Effector CD4-positive, alpha-beta T cell (primary cell): ENCODE measurements around the gene MTMR2.

Experiments
- DNase-seq: peaks from one replicate; pipeline ENCODE4 v3.0.0-alpha.2; 2020

MTMR2 gene

GRCh38 chr11:95917193-95918036, 6.5 kb downstream of the MTMR2 start:
- no peak for DNase-seq

- DNase-seq: no peak
These were observed 7.9 kb downstream of the MTMR2 start for GRCh38 chr11:95916049-95916448.

DNA sequence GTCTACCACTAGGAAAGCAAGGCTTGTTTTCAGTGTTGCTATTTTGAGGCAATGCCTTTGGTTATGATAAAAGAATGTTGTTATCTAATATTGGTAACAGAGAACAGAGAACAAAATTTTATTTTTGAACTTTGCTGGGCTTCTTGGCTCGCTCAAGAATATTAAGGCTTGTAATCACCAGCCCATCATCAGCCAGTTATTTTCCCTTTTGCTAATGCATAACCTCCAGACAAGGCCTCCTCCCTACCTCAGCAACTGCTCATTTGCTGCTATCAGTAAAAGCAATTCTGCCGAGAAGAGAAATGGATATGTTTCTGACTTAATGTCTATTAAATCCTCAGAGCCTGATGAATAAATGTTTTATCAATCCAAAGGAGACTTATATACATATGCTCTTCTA, 8.9 kb downstream of the MTMR2 start:
- DNase-seq: no peak

GRCh38 chr11:95913830-95914615, 9.9 kb downstream of the MTMR2 start:
- DNase-seq: no peak

DNA sequence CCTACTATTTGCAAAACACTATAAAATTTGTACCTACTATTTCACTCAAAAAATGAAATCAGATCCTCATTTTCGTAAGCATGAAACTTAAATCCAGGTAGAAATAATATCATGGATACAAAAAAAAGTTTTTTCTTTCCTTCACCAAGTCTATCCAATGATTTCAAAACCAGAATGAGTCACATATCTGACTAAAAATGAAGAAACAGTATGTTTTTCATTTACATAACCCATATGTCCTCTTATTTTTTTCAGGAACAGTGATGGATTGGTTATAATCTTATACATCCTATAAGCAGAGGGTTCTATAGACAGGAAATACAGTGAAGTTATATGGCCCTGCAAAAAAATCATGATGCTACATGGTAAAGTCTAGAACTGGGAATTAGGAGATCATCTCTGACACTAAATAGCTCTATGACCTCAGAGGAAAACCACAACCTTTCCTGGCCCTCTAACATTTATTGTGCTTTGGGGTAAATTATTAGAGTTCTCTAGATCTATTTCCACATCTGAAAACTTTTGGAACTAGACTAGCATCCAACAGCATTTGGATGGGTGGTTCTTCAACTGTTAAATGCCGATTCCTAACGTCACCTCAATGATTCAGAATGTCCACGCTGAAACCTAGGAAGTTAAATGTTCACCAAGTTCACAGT, 10.9 kb downstream of the MTMR2 start:
- DNase-seq: no peak

DNA sequence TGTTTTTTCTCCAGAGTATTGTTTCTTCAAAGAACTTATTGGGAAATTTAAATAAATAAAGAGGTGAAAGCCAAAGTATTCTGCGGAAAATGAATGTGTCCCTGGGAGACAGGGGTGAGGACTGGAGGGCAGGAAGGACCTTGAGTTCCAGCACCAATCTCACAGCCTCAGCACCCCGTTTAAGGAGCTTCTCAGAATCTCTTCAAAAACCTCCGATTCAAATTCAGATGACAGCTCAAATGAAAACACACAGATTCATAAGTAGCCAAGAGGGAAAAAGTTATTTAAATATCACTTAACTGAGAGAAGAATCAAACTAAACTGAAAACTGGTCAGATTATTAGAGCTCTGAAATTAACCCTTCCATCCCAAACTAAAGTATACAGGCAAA, 12.5 kb downstream of the MTMR2 start:
- DNase-seq: no peak

DNA sequence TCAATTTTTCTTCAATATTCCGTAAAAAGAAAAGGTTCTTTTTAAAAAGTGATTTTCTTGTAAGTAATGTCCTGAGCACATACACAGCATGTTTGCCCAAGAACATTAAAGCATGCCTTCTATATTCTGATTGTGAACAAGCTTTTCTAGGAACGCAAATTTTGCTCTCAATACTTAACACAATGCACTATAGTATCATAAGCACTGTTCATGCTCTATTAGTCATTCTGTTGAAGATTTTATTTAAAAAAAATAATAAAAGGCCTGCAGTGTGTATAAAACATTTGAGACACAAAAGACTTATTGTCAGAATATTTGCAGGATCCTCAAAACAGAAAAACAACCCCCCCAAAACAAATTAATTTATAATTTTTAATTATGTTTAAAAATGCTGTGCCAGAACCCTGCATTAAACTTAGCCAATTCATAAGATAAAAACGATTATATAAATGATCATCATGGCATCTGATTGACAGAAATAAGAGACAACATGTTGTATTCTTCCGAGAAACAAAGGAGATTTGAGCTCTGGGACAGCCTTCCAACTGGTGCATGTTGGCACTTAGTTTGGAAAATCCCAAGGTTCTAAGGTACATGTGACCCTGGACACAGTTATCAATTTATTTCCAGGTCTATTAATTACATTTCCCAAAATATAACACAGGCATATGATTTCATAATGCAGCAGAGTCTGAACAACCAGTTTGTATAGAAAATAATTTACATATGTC, 13.1 kb downstream of the MTMR2 start:
- no peak for DNase-seq

- DNase-seq: no peak
These were observed 15.1 kb downstream of the MTMR2 start for GRCh38 chr11:95908826-95909225.

- no peak for DNase-seq
These were observed 16.4 kb downstream of the MTMR2 start for GRCh38 chr11:95907476-95907875.

GRCh38 chr11:95904009-95904650, 19.8 kb downstream of the MTMR2 start:
- no peak for DNase-seq

DNA sequence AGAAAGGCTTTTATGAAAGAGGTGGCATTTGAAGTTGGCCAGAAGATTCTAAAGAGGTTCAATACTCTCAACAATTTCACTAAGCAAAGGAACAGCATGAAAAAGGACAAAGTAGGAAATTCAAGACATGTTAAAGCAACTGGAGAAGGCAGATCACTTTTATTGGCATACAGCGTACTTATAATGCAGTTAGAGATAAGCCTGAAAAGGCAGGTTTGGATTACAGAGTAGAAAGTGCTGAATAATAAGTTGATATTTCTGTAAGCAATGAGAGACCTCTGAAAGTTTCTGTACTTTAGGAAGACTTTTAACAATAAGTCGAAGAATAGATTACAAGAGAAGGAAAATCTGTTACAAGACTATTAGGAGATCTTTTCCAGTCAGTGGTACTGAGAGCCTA, 25.1 kb downstream of the MTMR2 start:
- DNase-seq: no peak

DNA sequence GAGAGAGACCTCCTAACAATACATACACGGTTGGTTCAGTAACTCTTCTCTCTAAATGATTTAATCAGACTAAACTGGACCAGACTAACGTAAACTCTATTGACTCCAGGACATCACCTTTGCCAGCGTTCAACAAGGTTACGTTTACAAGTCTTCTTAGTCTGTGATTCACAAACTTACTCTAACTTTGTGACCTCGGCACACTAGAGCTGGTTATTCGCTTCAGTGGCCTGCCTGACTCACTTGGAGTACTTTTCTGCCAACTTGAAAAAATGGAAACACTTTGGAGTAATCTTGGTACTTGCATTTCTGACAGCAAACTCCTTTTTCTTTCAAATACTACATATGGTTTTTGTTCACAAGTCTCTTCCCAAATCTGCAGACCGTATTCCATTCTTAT, 26.2 kb downstream of the MTMR2 start:
- DNase-seq: no peak

- DNase-seq: no peak
These were observed 28.1 kb downstream of the MTMR2 start for GRCh38 chr11:95895815-95896214.

DNA sequence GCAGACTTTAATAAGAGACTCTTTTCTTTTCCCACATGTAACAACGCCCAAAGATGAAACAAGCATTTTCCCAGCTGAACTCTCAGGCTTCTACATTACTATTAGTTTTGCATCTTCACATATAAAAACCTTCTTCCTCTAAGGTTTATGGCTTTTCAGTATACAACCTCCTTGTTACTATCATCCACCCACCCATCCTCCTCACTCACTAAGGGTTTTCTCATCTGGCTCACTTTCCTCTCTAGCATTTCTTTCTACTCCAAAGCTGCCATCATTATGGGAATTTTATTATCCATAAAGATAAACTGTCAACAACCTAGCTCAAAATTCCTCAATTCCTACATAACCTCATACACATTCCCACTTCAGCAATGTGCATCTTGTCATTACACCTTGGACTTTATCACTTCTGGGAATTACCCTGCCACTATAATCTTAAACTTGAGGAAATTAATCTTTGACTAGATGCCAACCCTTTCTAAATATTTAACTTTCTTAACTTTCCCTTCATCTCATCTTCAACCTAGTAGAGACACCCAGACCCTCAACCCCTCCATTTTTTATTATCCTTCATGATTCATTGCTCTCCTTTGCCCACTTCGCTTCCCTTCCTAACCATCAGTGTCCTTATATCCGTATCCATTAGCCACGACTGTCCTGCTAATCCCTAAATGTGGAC, 30.9 kb downstream of the MTMR2 start:
- no peak for DNase-seq

DNA sequence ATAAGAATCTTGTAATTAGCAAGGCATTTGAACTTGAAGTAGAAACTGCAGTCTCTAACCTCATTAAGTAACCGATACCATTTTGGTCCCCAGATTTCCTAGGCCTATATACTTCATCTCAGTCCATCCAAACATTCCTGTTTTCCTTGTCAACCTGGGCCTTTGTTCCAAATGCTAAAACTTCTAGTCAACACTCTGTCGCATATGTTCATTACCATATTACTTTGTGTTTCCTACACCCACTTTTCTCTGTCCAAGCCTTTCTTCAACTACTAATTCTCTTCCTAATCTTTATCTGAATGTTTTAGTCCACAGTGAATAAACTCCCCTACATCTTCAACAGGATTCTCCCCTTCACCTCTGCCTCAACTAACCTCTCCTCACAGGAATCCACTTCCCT, 31.4 kb downstream of the MTMR2 start:
- no peak for DNase-seq

DNA sequence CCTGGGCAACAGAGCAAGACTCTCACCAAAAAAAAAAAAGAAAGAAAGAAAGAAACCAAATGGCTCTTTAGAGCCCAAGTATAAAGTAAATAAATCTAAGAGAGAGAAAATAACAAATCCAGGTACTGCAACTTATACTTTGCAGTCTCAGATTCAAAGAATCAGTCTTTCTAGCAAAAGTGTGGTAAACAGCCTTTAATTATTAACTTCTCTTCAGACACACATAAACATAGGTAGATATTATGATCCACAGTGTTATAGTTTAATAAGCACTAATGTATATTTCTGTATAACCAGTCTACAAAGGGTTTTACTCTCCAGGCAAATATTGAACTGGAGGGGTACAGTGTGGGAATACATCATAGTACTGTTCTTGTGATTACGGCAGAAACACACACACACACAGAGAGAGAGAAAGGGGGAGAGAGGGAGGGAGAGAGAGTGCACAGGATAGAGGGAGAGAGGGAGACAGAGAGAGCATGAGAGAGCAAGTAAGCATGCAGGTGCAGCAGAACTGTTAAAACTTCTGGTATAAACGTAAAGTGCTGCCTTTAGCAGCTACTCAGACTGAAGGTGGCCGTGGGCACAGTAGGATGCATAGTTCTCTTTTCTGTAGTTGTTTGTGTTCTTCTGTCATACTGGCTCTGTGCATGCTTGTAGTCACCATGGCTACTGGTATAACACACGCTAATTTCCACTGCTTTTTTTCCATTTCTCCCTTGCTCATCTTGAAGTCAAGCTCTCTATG, 32.3 kb downstream of the MTMR2 start:
- no peak for DNase-seq

DNA sequence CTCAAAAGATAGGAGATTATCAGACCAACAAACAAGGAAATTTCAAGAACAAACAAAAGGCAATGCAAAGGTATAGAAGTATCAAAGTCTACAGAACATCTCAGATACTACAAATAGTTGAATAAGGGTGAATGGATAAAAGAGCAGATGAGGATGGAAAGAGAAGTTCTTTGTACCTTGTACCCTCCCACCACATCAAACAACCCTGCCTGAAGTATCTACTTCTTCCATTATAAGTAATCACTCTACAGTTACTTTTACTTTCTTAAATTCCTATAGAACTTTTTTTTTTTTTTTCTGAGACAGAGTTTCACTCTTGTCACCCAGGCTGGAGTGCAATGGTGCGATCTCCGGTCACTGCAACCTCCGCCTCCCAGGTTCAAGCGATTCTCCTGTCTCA, 35.1 kb downstream of the MTMR2 start:
- DNase-seq: no peak

- DNase-seq: no peak
These were observed 35.5 kb downstream of the MTMR2 start for GRCh38 chr11:95888439-95888838.

DNA sequence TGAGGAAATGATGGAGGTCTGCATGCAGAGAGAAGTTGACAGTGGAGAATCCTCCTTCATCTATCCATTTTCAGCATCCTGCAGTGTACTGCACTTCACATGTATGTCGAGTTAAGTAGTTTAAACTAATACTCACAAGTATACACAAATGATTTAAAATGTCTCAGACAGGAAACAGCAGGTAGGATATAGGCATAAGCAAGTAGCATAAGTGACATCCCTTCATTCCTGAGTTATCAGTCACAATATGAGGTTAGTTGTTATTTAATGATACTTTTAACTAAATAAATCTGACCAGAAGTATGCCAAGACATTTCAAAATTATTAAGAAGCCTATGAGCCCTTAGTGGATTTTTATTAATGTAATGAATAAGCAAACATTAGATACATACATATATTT, 37.4 kb downstream of the MTMR2 start:
- no peak for DNase-seq

GRCh38 chr11:95884802-95885201, 39.1 kb downstream of the MTMR2 start:
- DNase-seq: no peak

DNA sequence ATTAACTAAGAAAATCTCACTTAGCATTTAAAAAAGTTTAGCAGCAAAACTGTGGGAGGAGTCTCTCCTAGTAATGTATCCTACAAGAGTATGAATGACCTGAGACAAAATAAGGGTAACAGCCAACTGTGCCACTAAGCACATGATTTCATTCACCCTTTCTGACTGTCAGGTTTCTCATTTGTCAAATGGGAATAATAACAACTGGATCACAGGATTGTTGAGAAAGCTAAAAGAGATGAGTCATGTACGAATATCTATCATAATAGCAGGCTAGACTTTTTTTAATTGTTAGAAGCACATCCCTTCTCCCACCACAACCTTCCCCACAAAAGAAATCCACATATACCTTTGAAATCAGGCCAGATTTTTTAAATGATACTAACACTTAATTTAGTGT, 39.5 kb downstream of the MTMR2 start:
- DNase-seq: no peak
